Measurements from ENCODE around the gene POC5.
"Not testable (repeated sequence)": the region's sequence is repeated elsewhere in the genome, so short reads cannot be mapped to it uniquely, and the experiment has no call there.

POC5 gene, protein sequence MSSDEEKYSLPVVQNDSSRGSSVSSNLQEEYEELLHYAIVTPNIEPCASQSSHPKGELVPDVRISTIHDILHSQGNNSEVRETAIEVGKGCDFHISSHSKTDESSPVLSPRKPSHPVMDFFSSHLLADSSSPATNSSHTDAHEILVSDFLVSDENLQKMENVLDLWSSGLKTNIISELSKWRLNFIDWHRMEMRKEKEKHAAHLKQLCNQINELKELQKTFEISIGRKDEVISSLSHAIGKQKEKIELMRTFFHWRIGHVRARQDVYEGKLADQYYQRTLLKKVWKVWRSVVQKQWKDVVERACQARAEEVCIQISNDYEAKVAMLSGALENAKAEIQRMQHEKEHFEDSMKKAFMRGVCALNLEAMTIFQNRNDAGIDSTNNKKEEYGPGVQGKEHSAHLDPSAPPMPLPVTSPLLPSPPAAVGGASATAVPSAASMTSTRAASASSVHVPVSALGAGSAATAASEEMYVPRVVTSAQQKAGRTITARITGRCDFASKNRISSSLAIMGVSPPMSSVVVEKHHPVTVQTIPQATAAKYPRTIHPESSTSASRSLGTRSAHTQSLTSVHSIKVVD

GRCh38 chr5:75717082-75717922 lies at the start of gene POC5:
POC5 (minus strand) TSS chr5:75717437; CDS start chr5:75712937, 4,500 bp downstream.
- DNase-seq: peak; percentile 97

DNA sequence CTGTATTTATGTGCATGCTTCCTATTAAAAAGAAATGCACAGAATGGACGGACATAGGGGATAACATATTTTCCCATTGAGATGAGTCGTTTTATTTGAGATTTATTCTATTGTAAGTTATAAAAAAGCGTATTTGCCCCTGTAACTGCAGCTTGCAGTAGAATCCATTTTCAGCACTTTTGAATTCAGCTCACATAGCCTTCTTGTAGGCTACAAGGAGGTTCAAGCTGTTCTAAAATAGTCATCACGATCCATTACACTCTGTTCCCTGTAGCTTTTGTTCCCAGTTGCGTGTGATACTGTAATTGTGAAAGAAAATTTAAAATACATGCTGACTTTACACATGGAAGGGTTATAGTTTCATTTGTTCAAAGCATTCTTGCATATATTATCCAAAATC lies 40.9 kb upstream of the POC5 start:
- no peak for DNase-seq

GRCh38 chr5:75756981-75757380 lies 39.7 kb upstream of the POC5 start:
- no peak for DNase-seq

- DNase-seq: no peak
Measured at GRCh38 chr5:75756211-75756610, 39.0 kb upstream of the POC5 start.

DNA sequence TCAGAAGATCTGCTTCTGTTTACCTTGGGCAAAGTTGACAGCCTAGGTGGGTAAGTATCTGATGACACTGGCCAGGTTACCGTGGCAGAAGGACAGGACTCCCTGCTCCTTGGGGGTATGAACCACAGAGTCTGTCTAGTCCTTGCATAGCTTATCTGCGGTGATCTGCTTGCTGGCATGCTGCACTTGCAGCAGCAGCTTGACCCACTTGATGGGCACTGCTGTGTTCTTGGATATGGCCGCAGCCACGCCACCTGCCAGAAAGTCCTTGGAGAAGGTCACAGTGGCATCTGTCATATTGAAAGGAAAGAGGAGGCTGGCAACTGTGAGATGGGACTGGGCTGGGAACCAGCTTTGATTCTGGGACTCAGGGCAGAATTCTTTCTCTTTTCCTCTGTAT lies 35.9 kb upstream of the POC5 start:
- DNase-seq: no peak

DNA sequence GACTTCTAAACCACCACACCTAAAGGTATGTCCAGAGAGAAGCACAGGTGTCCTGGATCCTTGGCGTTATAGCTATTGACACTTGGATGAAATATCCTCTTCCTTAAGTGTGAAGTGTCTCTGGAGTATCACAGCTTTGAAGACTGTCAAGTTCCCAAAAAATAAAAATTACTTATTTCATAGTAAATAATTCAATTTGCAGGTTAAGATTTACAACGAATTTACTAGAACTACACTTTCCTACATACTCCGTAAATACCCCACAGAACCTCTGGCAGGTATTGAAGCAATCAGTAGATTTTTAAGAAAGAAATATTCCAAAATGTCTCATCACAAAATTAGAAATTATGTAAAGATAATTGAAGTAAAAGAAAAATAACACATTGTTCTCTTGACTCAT lies 27.1 kb upstream of the POC5 start:
- DNase-seq: no peak

GRCh38 chr5:75736273-75736672 lies 19.0 kb upstream of the POC5 start:
- DNase-seq: no peak

GRCh38 chr5:75734913-75735789 lies 17.9 kb upstream of the POC5 start:
- peak; percentile 32 for DNase-seq

- no peak for DNase-seq
Measured at GRCh38 chr5:75733767-75734166, 16.5 kb upstream of the POC5 start.

DNA sequence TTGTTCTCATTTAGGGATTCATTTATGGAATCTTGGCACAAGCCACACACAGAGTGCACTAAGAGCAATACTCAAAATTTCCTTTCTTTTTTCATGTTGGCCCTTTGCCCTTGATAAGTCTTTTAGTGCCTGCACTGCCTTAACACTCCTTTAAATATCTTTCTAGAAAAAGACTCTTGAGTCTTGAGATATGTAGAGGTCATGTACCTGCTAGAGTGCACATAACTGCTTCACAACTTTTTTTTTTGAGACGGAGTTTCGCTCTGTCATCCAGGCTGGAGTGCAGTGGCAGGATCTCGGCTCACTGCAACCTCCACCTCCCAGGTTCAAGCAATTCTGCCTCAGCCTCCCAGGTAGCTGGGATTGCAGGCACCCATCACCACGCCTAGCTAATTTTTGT lies 14.3 kb upstream of the POC5 start:
- not testable (repeated sequence) for DNase-seq

DNA sequence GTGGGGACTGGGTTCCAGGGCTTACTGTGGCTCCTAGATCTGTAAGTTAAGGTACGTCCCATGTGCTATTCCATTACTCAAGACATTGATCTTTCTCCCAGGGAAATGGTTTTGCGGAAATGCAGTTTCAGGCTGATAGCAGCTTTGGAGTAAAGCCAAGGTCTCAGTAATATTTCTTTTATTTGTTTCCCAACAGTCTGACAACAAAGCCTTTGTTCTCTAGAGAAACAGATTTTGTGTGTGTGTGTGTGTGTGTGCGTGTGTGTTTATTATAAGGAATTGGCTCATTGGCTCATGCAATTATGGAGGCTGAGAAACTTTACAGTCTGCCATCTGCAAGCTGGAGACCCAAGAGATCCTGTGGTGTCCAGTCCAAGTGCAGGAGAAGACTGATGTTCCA lies 12.1 kb upstream of the POC5 start:
- DNase-seq: no peak

DNA sequence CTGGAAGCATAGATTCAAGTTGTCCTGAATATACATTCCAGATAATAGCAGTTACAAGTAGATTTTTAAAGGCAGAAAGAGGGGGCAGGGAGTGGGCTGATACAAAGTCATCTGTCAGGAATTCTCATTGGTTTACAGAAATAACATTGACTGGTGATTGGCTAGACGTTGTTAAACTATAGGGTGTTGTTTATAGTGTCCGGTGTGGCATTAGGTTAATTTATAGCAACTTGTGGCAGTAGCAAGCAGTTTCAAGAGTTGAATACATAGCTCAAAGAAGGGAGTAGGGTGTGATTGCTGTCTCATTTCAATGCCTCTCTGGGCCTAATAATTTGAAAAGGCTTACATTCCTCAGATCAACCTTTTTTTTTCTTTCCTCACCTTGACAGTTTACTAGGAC lies 10.7 kb upstream of the POC5 start:
- DNase-seq: no peak

GRCh38 chr5:75726224-75726623 lies 9.0 kb upstream of the POC5 start:
- not testable (repeated sequence) for DNase-seq

- DNase-seq: no peak
Measured at GRCh38 chr5:75723378-75723777, 6.1 kb upstream of the POC5 start.

DNA sequence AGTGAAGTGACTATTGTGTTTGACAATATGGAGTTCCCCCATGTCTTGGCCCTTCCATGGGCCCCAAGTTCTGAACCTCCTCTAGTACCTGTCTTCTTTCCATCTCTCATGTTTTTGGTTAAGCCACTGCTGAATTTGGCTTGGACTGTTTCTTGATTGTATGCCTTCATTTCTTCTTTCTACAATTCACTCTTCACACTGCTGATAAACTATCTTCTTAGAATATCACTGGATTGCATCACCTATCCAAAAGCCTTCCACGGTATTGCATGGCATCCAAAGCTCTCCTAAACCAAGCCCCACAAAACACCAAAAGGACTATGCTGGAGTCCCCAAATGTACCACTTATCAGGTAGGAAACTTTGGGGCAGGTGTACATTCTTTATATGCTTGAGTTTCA lies 4.3 kb upstream of the POC5 start:
- DNase-seq: no peak

GRCh38 chr5:75720882-75721281 lies 3.6 kb upstream of the POC5 start:
- no peak for DNase-seq

DNA sequence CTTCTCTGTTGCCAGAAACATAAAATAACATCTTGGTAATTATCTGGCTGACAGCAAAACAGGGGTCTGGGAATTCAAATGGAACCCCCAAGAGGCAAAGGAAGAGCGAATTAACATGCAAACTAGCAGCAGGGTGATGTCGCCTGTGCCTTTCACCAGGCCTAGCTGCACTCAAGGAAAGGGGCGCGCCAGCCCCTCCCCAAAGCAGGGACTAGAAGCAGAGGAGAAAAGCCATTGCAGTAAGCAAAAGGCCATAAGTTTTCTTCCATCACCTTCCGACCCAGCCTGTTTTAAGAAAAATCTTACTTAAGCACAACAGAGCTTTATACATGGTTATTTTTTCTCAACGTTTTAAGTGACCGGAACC lies 539 bp downstream of the POC5 start:
- DNase-seq: no peak

GRCh38 chr5:75712091-75712490 lies 5.1 kb downstream of the POC5 start:
- no peak for DNase-seq

DNA sequence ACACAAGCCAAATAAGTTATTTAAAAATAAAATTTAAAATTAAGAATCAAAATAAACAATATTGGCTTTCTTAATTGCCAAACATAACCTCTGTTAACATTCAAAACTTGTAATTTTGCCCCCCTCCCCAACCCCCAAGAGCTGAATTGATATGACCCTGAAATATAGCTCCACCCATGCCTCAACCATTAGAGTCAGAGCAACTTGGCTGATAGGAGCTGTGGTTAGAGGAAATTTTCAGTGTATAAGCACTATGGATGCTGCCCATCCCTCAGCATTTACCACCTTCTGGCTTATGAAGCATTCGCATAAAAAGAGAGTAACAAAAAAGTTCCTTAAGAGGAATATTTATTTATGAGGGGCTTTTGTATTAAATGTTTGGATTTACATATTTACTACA lies 6.1 kb downstream of the POC5 start:
- DNase-seq: no peak

DNA sequence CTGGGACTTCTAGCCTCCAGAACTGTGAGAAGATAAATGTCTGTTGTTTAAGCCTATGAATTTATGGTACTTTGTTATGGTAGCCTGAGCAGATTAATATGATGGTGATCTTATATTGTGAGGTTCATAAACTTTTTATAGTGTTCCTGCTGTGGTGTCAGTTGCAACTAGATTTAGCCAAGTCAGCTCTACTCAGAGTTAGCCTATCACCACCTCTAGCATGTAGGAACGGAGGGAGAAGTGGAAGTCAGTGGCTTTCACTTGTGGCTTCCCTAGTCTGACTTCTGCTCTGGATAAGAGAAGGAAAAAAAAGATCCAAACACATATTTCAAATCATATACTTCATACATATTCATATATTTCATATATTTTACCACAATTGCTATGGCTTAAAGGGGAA lies 6.6 kb downstream of the POC5 start:
- no peak for DNase-seq

DNA sequence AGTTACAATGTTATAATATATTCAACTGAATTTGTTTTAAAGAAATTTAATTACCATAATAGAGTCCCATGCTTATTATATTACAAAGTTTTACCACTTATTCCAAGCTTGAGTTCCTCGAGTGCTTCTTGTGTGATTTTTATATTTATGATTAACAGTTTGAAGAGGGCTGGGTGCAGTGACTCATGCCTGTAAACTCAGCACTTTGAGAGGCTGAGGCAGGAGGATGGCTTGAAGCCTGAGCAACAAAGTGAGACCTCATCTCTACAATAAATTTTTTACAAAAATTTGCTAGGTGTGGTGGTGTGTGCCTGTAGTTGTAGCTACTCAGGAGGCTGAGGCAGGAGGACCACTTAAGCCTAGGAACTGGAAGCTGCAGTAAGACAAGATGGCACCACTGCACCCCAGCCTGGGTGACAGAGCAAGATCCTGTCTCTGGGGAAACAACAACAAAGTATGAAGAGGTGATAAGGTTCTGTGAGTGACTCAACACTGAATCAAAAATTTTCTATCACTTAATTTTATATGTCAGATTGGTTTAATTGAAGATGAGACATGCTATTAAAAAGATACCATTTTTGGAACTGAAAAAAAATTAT lies 9.2 kb downstream of the POC5 start:
- DNase-seq: no peak

GRCh38 chr5:75706775-75707174 lies 10.5 kb downstream of the POC5 start:
- DNase-seq: no peak

- no peak for DNase-seq
Measured at GRCh38 chr5:75706016-75706415, 11.2 kb downstream of the POC5 start.
